Activated effector memory CD4-positive, alpha-beta T cell treated with Interleukin-2 at 50 U/mL for 16 hours (primary cell): Measurements from ENCODE around the gene QPRT.
"Not testable (repeated sequence)": the region's sequence is repeated elsewhere in the genome, so short reads cannot be mapped to it uniquely, and the experiment has no call there.

Source experiments
- DNase-seq: peaks from one replicate; pipeline ENCODE4 v3.0.0-alpha.2; 2020

The QPRT gene

GRCh38 chr16:29663016-29663806 lies 15.8 kb upstream of the QPRT start, which contains the start of gene SPN:
SPN (plus strand) TSS chr16:29663247; CDS start chr16:29663729, 482 bp downstream.
- DNase-seq, result no peak

- DNase-seq, result no peak
Measured at GRCh38 chr16:29663807-29664090, 15.2 kb upstream of the QPRT start.

GRCh38 chr16:29664091-29664921 lies 14.7 kb upstream of the QPRT start:
- DNase-seq, result no peak

GRCh38 chr16:29665294-29666077 lies 13.5 kb upstream of the QPRT start:
- peak; percentile 3 for DNase-seq

- DNase-seq, result not testable (repeated sequence)
Measured at GRCh38 chr16:29667322-29667610, 11.7 kb upstream of the QPRT start.

- DNase-seq, result no peak
Measured at GRCh38 chr16:29667755-29668154, 11.2 kb upstream of the QPRT start.

- no peak for DNase-seq
Measured at GRCh38 chr16:29668267-29668666, 10.7 kb upstream of the QPRT start.

- no peak for DNase-seq
Measured at GRCh38 chr16:29673501-29673900, 5.5 kb upstream of the QPRT start.

- DNase-seq, result no peak
Measured at GRCh38 chr16:29674188-29674587, 4.8 kb upstream of the QPRT start.

- DNase-seq, result no peak
Measured at GRCh38 chr16:29675811-29676643, 3.0 kb upstream of the QPRT start.

- DNase-seq, result no peak
Measured at GRCh38 chr16:29676989-29677785, 1.8 kb upstream of the QPRT start.

GRCh38 chr16:29680180-29680598 lies 1.2 kb downstream of the QPRT start:
- no peak for DNase-seq

GRCh38 chr16:29683543-29684090 lies 4.6 kb downstream of the QPRT start:
- no peak for DNase-seq

- no peak for DNase-seq
Measured at GRCh38 chr16:29684679-29685078, 5.7 kb downstream of the QPRT start.

GRCh38 chr16:29686740-29687332 lies 7.9 kb downstream of the QPRT start:
- no peak for DNase-seq

- no peak for DNase-seq
Measured at GRCh38 chr16:29687755-29688154, 8.8 kb downstream of the QPRT start.

- no peak for DNase-seq
Measured at GRCh38 chr16:29688172-29688571, 9.2 kb downstream of the QPRT start.

- DNase-seq, result not testable (repeated sequence)
Measured at GRCh38 chr16:29689490-29690351, 10.7 kb downstream of the QPRT start.

GRCh38 chr16:29692606-29693005 lies 13.6 kb downstream of the QPRT start:
- not testable (repeated sequence) for DNase-seq
